Spleen (tissue), 7 donors: Measurements from ENCODE around the gene C1QTNF2.

Experiments used
- POLR2A ChIP-seq, 3 donors: fragments of 450-650 bp; IDR thresholded peaks; one replicate each; pipeline ENCODE4 v1.5.1; 2017; ENCODE audit warnings: antibody characterized with exemption in 3 of 3, mild to moderate bottlenecking in 1 of 3
- POLR2AphosphoS5 ChIP-seq, 3 donors: sonication (generic); formaldehyde crosslinking; IDR thresholded peaks; one replicate each; pipeline ENCODE4 v1.5.1; 2017; ENCODE audit warnings: antibody characterized with exemption in 3 of 3
- TF ChIP-seq, protein P1 (sequence below), 11 experiments: fragments of 200-600 bp in 7 of 11; fragments of 450-650 bp in 4 of 11; sonication (generic) in 4 of 11; IDR thresholded peaks in 8 of 11; conservative IDR thresholded peaks in 3 of 11; 1 replicate in 7 of 11; 2 replicates in 4 of 11; pipeline versions ENCODE4 v1.4.0 to v1.8.0; 2016 to 2021; ENCODE audit warnings: antibody characterized with exemption in 11 of 11, inconsistent platforms in 4 of 11, mild to moderate bottlenecking in 1 of 11
- donor health status: DM: no; HTN: no; CAD: no; lungs with moderate emphysema.
- donor health status: DM: no; HTN: no; CAD: no.
- donor health status: DM: no; HTN: no; CAD: no.

DNA sequence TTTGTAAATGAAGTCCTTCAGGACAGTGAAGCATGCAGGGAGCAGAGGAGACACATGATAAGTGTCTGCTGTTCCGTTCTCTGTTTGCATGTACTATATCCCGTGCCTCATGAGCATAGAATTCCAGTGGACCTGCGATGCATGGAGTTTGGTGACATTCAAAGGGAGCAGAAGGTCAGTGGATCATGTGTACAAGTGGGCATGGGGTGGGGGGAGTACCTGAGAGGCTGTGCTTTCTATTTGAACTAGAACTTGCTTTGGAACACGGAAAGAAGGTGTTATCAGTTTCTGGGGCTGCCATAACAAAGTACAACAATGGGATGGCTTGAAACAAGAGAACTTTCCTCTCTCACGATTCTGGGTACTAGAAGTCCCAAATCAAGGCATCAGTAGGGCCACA is 53.0 kb downstream of the C1QTNF2 start:
- no peak for TF ChIP-seq POLR2A (IDR thresholded peaks at IDR 0.05)
- TF ChIP-seq POLR2AphosphoS5 (IDR thresholded peaks at IDR 0.05), result no peak
- TF ChIP-seq, protein P1, sequence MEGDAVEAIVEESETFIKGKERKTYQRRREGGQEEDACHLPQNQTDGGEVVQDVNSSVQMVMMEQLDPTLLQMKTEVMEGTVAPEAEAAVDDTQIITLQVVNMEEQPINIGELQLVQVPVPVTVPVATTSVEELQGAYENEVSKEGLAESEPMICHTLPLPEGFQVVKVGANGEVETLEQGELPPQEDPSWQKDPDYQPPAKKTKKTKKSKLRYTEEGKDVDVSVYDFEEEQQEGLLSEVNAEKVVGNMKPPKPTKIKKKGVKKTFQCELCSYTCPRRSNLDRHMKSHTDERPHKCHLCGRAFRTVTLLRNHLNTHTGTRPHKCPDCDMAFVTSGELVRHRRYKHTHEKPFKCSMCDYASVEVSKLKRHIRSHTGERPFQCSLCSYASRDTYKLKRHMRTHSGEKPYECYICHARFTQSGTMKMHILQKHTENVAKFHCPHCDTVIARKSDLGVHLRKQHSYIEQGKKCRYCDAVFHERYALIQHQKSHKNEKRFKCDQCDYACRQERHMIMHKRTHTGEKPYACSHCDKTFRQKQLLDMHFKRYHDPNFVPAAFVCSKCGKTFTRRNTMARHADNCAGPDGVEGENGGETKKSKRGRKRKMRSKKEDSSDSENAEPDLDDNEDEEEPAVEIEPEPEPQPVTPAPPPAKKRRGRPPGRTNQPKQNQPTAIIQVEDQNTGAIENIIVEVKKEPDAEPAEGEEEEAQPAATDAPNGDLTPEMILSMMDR (IDR thresholded peaks at IDR 0.05 in 8 of 11, conservative IDR thresholded peaks at IDR 0.05 in 3 of 11), result no peak
